MM.1S (cell line): ENCODE data around the gene RGS6.
A peak's percentile ranks its signal among the peaks of the same experiment; 100 is the strongest.

Source experiments
- EZH2 ChIP-seq: fragments of 300-600 bp; sonication (generic); optimal IDR thresholded peaks from 2 replicates; pipeline ENCODE3; 2017; ENCODE audit warnings: low read depth, mild to moderate bottlenecking, antibody characterized with exemption, low read length, mixed read lengths
- EZH2phosphoT487 ChIP-seq: fragments of 300-600 bp; sonication (generic); IDR thresholded peaks from 2 replicates; pipeline ENCODE4 v1.6.1; 2018; ENCODE audit warnings: antibody characterized with exemption, low read length
- TF ChIP-seq, protein P1 (sequence below): fragments of 300-600 bp; sonication (generic); IDR thresholded peaks from 2 replicates; pipeline ENCODE4 v1.5.1; 2016; ENCODE audit warnings: antibody characterized with exemption, low read length, mixed read lengths

DNA sequence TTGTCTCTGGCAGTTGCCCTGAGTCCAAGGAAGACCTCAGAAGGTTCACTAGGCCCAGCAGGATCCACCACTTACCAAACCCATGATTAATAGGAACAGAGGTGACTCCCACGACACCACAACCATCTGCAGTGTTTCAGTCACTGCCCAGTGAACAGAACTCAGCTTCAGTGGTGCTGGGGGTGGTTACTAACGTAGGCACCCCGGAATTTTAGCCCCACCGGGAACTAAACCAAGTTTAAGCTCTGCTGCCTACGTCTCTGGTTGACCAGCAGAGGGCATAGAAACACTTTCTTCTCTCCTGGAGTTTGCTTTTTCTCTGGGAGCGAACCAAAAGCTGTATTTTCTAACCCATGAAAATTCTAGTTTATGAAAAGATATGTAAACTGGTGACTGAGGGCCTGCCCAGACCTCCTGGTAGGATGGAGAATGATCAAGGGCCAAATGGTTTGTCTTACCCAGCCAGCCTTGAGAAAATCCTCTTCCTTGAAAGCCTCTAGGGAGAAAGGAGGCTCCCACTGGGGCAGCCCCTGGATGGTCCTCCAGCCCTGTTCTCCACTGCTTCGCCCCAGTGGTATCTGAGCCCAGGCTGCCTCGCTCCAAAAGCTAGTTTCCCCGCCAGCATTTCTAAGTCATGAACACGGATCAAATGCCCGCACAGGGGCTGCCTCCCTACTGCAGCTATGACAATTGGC is 581.9 kb downstream of the RGS6 start:
- no peak for TF ChIP-seq EZH2
- TF ChIP-seq, protein P1, sequence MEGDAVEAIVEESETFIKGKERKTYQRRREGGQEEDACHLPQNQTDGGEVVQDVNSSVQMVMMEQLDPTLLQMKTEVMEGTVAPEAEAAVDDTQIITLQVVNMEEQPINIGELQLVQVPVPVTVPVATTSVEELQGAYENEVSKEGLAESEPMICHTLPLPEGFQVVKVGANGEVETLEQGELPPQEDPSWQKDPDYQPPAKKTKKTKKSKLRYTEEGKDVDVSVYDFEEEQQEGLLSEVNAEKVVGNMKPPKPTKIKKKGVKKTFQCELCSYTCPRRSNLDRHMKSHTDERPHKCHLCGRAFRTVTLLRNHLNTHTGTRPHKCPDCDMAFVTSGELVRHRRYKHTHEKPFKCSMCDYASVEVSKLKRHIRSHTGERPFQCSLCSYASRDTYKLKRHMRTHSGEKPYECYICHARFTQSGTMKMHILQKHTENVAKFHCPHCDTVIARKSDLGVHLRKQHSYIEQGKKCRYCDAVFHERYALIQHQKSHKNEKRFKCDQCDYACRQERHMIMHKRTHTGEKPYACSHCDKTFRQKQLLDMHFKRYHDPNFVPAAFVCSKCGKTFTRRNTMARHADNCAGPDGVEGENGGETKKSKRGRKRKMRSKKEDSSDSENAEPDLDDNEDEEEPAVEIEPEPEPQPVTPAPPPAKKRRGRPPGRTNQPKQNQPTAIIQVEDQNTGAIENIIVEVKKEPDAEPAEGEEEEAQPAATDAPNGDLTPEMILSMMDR = peak; percentile 58
- no peak for TF ChIP-seq EZH2phosphoT487
